Activated gamma-delta T cell treated with anti-CD3 and anti-CD28 coated beads, Interleukin-2, amount 50 U/mL, for 16 hours (primary cell): ENCODE results near the gene MYO3B.
"Not testable (repeated sequence)": the region's sequence is repeated elsewhere in the genome, so short reads cannot be mapped to it uniquely, and the experiment has no call there.

Experiments used
- DNase-seq: peaks from one replicate; pipeline ENCODE4 v3.0.0-alpha.2; 2020; ENCODE audit warnings: low read depth

The MYO3B gene

GRCh38 chr2:170262806-170263205 lies 84.9 kb downstream of the MYO3B start:
- no peak for DNase-seq

GRCh38 chr2:170263728-170264521 lies 86.0 kb downstream of the MYO3B start:
- not testable (repeated sequence) for DNase-seq

DNA sequence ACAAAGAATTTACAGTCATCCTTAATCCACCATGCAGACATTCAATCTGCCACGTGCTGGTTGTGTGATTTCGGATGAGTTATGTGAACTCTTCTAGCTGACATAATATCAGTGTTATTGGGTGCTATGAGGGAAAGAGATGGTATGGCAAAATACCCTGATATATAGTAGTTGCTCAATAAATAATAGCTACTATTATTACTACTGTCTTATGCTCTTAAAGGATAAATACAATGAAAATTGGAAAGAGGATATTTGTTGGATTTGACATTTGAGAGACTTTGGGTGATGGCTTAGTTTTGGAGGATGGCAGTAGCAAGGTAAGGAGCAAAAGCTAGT lies 86.5 kb downstream of the MYO3B start:
- DNase-seq, result no peak

DNA sequence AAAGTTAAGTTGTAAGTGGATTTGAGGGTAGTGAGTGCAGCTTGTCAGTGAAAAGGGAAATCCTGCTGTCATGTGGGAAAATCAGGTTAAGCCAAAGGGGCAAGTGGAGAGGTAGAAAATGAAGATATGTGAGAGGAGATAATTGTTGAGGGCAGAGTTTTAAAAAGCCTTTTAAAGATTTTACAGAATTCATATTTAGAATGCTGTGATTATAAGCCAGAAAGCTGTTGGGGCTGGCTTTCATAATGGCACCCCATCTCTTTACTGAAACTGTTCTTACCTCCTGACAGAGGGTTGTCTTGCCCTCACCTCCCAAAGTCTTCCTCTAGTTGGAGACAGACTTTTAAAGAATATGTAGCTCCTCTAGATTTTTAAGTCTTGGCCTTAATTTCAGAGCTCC lies 86.9 kb downstream of the MYO3B start:
- DNase-seq, result no peak

DNA sequence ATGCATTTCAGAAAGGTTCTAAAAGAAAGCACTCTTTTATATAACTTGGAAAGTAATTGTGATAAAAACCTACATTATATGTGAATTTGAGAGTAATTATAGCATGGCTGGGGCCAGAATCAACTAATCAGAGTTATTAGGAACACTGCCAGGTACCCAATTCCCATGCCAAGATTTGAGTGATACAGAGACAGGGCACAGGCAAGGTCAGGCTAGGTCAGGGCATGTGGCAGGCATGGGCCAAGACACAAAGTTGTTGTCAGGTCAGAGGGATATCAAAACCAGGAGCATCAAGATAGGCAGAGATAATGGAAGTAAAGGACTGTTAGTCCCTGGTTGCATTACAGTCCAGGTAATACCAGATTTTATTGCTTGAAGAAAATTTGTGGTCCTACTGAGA lies 87.4 kb downstream of the MYO3B start:
- DNase-seq, result no peak

DNA sequence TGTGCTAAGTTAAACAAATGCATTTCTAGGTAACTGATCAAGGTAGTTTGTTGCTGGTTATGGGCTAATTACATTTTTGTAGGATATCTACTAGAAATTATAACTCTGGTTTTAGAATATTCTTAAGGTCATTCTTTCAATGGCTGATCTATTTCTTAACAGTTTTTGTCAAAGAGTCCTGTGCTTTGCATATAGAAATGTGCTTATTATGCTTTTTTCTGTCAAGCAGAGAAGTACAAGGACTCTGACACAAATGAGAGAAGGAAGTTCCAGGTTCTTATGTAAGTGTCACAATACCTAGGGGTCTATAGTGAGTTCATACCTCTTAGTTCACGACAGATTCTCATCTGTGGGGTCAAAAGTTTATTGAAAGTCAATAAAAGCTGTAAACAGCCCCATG lies 88.4 kb downstream of the MYO3B start:
- no peak for DNase-seq

DNA sequence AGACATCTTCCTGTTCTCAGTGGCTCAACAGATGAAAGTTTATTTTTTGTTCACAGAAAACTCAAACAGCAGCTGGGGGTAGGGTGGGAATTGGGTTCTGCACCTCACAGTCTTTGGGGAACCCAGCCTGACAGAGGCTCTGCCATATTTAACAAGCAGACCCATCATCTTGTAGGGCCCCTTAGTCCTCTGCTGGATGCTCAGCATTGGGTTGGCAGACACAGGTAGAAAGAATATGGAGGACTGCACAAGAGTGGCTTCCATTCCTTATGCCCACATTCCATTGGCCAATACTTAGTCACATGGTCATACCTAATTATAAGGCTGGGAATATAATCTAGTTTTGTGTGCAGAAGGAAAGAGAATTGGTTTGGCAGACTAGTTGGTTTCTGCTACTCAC lies 89.1 kb downstream of the MYO3B start:
- no peak for DNase-seq

DNA sequence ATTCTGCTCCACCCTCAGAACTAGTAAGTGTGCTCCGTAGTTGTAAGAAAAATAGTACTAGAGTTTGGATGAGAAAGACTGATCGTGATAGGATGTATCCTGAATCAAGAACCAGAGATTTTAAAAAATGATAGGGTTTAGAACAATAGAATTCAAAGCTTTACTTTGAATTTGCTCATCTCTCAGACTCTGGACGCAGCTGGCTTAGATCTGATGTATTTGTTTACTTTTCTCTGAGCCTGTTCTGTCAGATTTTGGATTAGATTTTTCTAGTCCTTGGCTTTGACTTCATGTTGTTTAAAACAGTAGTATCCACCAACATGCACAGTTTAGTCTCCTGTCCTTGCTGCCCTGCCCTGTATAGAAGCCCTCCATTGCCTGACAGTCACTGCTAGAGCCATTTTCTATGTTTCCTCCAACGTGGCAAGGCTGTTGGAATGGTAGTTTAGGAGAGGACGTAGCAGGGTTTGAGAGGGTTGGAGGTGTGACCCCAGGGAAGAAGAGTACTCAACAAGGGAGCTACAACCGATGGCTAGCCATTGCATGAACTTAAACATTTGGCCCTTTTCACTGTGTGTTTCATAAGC lies 92.4 kb downstream of the MYO3B start:
- no peak for DNase-seq

GRCh38 chr2:170271340-170271739 lies 93.4 kb downstream of the MYO3B start:
- DNase-seq, result no peak

DNA sequence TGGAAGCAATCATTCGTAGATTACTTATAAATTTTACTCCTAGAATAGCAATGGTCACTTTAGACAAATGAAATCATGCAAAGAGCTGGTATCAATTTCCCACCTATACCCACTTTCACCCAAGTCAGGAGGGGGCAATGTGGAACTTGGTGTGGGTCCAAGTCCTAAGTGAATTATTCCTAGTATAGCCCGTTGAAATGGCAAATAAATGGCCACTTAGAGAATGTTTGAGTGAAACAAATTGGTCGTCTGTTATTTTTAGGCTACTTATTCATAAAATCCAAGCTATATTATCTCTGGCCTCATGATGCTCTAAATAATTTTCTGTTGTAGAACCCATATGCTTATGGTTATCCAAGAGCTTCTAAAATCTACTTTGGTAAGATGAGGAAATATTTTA lies 98.1 kb downstream of the MYO3B start:
- DNase-seq, result no peak

GRCh38 chr2:170276925-170277629 lies 99.1 kb downstream of the MYO3B start:
- no peak for DNase-seq

- DNase-seq, result no peak
Observed at GRCh38 chr2:170277951-170278350, 100.0 kb downstream of the MYO3B start.

DNA sequence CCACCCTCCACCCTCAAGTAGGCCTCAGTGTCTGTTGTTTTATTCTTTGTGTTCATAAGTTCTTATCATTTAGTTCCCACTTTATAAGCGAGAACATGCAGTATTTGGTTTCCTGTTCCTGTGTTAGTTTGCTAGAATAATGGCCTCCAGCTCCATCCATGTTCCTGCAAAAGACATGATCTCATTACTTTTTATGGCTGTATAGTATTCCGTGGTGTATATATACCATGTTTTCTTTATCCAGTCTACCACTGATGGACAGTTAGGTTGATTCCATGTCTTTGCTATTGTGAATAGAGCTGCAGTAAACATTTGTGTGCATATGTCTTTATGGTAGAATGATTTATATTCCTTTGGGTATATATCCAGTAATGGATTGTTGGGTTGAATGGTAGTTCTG lies 101.7 kb downstream of the MYO3B start:
- DNase-seq, result not testable (repeated sequence)

DNA sequence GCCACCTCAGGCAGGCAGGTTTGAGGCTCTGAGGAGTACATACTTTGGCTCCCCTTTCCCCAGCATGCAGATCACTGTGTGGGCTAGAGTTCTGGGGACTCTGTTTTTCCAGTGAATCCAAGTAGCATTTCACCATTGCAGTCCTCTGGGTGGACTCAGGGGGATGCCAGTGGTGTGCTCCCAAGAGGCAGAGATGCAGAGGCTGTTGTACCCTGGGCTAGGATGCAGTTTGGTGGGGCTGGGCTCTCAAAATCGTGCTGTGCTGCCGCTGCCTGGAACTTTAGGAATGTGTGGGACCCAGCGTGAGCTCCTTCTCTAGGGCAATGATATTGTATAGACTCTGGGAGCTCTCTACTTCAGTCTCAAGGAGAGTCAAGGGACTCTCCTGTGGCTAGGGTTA lies 104.9 kb downstream of the MYO3B start:
- DNase-seq, result no peak

DNA sequence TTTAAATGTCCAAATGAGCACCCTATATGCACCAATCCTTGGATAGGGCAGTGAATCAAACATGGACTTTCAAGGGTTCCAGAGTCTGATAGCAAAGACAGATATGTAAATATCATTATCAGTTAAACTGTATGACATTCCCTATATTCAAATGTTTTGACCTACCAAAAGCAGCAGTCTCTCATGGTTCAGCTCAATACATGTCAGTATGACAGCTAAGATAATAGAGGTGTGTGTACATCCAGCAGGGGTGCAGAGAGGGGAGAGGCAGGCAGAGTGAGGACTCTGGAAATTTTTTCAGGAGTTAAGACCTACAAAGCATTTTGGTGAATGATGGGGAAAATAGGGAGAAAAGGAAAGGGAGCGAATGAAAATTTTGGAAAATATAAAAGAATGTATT lies 106.3 kb downstream of the MYO3B start:
- no peak for DNase-seq

DNA sequence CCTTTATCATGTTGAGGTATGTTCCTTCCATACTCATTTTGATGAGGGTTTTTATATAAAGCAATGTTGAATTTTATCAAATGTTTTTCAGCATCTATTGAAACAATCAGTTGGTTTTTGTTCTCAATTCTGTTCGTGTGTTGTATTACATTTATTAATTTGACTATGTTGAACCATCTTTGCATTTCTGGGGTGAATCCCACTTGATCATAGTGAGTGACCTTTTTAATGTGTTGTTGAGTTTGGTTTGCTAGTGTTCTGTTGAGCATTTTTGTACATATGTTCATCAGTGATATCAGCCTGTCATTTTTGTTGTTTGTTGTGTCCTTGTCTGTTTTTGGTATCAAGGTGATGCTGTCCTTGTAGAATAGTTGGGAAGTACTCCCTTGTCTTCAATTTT lies 110.9 kb downstream of the MYO3B start:
- DNase-seq, result no peak

DNA sequence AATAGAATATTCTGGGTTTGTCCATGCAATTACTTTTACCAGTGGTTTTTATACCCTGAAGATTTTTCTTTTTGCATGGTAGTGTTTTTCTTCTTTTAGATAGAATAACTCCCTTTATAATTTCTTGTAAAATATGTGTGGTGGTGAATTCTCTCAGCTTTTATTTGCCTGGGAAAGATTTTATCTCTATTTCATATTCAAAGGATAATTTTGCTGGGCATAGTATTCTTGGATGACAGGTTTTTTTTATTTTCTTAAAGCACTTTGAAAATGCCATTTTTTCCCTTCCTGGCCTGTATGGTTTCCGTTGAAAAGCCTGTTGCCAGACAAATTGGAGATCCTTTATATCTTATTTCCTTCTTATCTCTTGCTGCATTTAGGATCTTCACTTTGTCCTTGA lies 113.5 kb downstream of the MYO3B start:
- DNase-seq, result no peak

DNA sequence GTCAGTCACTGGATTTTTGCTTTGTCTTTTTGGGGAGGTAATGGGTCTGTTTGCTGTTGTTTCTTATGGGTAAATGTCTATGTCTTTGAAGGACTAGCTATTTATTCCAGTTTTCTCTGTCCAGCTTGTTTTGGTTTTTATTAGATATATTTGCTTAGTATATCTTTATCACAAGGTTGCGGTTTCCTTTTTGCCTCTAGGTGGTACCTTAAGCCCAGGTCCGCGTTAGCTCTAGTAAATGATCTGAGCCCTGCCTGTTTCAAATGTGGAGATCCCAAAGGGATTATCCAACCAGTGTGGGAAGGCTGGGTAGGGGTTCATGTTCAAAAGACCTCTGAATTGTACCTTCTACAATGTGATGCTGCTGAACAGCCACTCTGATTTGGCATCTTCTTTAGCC lies 114.5 kb downstream of the MYO3B start:
- DNase-seq, result no peak

GRCh38 chr2:170297496-170297895 lies 119.5 kb downstream of the MYO3B start:
- DNase-seq, result no peak

DNA sequence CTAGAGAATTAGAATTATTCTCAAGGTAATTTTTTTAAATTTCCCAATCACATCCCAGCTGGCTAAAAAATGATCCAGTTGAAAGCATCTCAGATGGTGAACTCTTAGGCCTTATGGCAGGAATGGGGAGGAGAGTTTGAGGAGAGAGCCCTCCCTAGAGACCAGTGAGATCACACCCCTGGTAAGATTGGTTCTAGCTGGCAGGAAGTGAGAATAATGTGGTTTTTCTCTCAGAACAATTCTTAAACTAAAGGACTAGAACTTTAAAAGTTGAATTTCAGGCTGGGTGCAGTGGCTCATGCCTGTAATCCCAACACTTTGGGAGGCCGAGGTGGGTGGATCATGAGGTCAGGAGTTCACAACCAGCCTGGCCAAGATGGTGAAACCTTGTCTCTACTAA lies 120.2 kb downstream of the MYO3B start:
- no peak for DNase-seq

DNA sequence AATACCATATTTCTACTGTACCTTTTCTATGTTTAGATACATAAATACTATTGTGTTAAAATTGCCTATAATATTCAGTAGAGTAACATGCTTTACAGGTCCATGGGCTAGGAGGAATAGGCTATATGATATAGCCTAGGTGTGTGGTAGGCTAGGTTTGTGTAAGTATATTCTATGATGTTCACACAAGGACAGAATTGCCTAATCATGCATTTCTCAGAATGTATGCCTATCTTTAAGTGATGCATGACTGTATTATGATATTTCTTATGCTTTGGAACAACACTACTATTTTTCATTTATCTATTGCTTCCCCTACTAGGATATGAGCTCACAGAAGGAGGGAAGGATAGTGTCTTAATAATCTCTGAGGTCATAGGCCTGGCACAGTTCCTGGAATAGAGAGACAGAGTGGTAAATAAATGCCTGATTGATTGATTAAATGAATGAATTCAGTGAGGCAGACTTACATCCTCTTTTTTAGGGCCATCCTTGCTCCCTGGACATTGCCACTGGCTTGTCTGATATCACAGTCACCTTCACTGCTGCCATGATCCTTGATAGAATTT lies 121.0 kb downstream of the MYO3B start:
- DNase-seq, result no peak

DNA sequence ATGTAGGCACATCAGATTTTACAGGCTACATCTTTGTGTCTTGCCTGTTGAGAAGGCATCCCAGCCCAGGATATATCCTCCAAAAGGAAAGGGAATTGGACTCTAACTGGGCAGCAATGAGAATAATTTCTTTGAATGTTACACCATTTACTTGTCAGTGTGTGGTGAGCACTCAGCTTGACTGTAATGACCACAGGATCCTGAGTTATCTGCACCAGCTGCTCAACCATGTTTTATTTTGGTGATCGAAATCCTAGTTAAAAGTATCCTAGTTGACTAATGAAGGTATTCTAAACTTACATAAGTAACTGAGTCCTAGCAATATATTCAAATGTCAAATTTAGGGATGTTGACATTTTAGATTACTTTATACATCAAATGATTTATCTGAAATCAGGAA lies 123.0 kb downstream of the MYO3B start:
- no peak for DNase-seq

GRCh38 chr2:170301626-170302025 lies 123.7 kb downstream of the MYO3B start:
- no peak for DNase-seq
